ENCODE results near the gene AREG. TPM values are rescaled to one million over a fixed set of nuclear protein-coding genes. Genes with fewer than 3 reads are reported as not detected.
"Not testable (repeated sequence)": the region's sequence is repeated elsewhere in the genome, so short reads cannot be mapped to it uniquely, and the experiment has no call there.

AREG gene
- total RNA-seq (2014; rRNA removed; shearing (Covaris generic)) = not detected in 2 replicates

GRCh38 chr4:74444891-74445642 is at the start of gene AREG:
AREG (plus strand) TSS chr4:74445136; CDS start chr4:74445346, 210 bp downstream.
- DNase-seq (ENCODE audit: low read depth) = no peak

GRCh38 chr4:74395633-74396032 is 49.3 kb upstream of the AREG start:
- peak; percentile 57 for DNase-seq (ENCODE audit: low read depth)

- peak; percentile 37 for DNase-seq (ENCODE audit: low read depth)
These were observed 47.0 kb upstream of the AREG start for GRCh38 chr4:74397748-74398426.

GRCh38 chr4:74398894-74399589 is 45.9 kb upstream of the AREG start:
- DNase-seq (ENCODE audit: low read depth) = not testable (repeated sequence)

- DNase-seq (ENCODE audit: low read depth) = no peak
These were observed 44.5 kb upstream of the AREG start for GRCh38 chr4:74400395-74400794.

- no peak for DNase-seq (ENCODE audit: low read depth)
These were observed 42.1 kb upstream of the AREG start for GRCh38 chr4:74402692-74403456.

GRCh38 chr4:74407891-74408290 is 37.0 kb upstream of the AREG start:
- DNase-seq (ENCODE audit: low read depth) = no peak

GRCh38 chr4:74408639-74409038 is 36.3 kb upstream of the AREG start:
- peak; percentile 34 for DNase-seq (ENCODE audit: low read depth)

GRCh38 chr4:74410272-74410671 is 34.7 kb upstream of the AREG start:
- DNase-seq (ENCODE audit: low read depth) = no peak

GRCh38 chr4:74412225-74412624 is 32.7 kb upstream of the AREG start:
- no peak for DNase-seq (ENCODE audit: low read depth)

GRCh38 chr4:74413265-74413664 is 31.7 kb upstream of the AREG start:
- no peak for DNase-seq (ENCODE audit: low read depth)

- DNase-seq (ENCODE audit: low read depth) = no peak
These were observed 30.7 kb upstream of the AREG start for GRCh38 chr4:74414149-74414809.

GRCh38 chr4:74415602-74416300 is 29.2 kb upstream of the AREG start:
- no peak for DNase-seq (ENCODE audit: low read depth)

GRCh38 chr4:74418063-74418670 is 26.8 kb upstream of the AREG start:
- DNase-seq (ENCODE audit: low read depth) = peak; percentile 90

GRCh38 chr4:74420863-74421262 is 24.1 kb upstream of the AREG start:
- DNase-seq (ENCODE audit: low read depth) = no peak

GRCh38 chr4:74423104-74423503 is 21.8 kb upstream of the AREG start:
- peak; percentile 72 for DNase-seq (ENCODE audit: low read depth)

- no peak for DNase-seq (ENCODE audit: low read depth)
These were observed 20.8 kb upstream of the AREG start for GRCh38 chr4:74424111-74424510.

- DNase-seq (ENCODE audit: low read depth) = peak; percentile 54
These were observed 18.8 kb upstream of the AREG start for GRCh38 chr4:74426101-74426500.

GRCh38 chr4:74428276-74428675 is 16.7 kb upstream of the AREG start:
- no peak for DNase-seq (ENCODE audit: low read depth)

- DNase-seq (ENCODE audit: low read depth) = no peak
These were observed 13.7 kb upstream of the AREG start for GRCh38 chr4:74431113-74431826.

Data from M059J (cell line).